K562 (cell line): ENCODE measurements around the gene EMD. TPM values are rescaled to one million over a fixed set of nuclear protein-coding genes. Genes with fewer than 3 reads are reported as not detected.

Experiments used
- BDP1 ChIP-seq: IDR thresholded peaks from 3 replicates; pipeline ENCODE4 v1.6.1; 2011; ENCODE audit not compliant: insufficient read length, insufficient read depth
- HMG20A ChIP-seq: fragments of 450-650 bp; formaldehyde crosslinking; conservative IDR thresholded peaks from 2 replicates; pipeline ENCODE4 v1.4.0; 2020; ENCODE audit warnings: mild to moderate bottlenecking, mixed read lengths
- MYC ChIP-seq, 2 experiments: fragments of 250-450 bp in 1 of 2; sonication (Bioruptor Pico) in 1 of 2; IDR thresholded peaks; 2 replicates each; pipeline versions ENCODE4 v1.5.1 to v1.6.1; 2012 to 2021; ENCODE audit warnings: low read depth in 2 of 2, borderline replicate concordance in 1 of 2, improper control_type of control experiment in 1 of 2, low read length in 1 of 2, mild to moderate bottlenecking in 1 of 2, moderate library complexity in 1 of 2
- RBM25 ChIP-seq: fragments of 200-400 bp; formaldehyde crosslinking; IDR thresholded peaks from 2 replicates; pipeline ENCODE4 v1.6.1; 2018; ENCODE audit warnings: low read length, low read depth, moderate library complexity; ENCODE audit not compliant: severe bottlenecking
- SMARCA5 ChIP-seq: fragments of 450-650 bp; IDR thresholded peaks from 2 replicates; pipeline ENCODE4 v1.6.1; 2016
- TAF1 ChIP-seq: IDR thresholded peaks from 2 replicates; pipeline ENCODE4 v1.6.1; 2011; ENCODE audit warnings: mild to moderate bottlenecking, low read length, moderate library complexity; ENCODE audit not compliant: insufficient read depth, control insufficient read depth, severe bottlenecking; ENCODE audit errors: extremely low read depth
- ZNF175 ChIP-seq: fragments of 200-800 bp; sonication (Bioruptor generic); IDR thresholded peaks from 2 replicates; pipeline ENCODE4 v1.6.1; 2016; ENCODE audit warnings: low read depth, mild to moderate bottlenecking, missing genetic modification characterization, missing compliant biosample characterization
- ZNF239 ChIP-seq: fragments of 250-450 bp; sonication (Bioruptor Pico); IDR thresholded peaks from 2 replicates; pipeline ENCODE4 v1.4.0; 2020; ENCODE audit warnings: mild to moderate bottlenecking
- ZNF318 ChIP-seq, 2 experiments: fragments of 450-650 bp; IDR thresholded peaks; 2 replicates each; pipeline ENCODE4 v1.6.1; 2016; ENCODE audit warnings: mild to moderate bottlenecking in 2 of 2, borderline replicate concordance in 1 of 2, low read depth in 1 of 2, moderate library complexity in 1 of 2
- polyA plus RNA-seq, 8 experiments: library from polyadenylated mRNA; depleted of rRNA in 4 of 8; stranded (reverse) in 5 of 8; unstranded in 3 of 8; fragments of >200 nt; fragmentation: Nextera tagmentation in 2 of 8; fragmentation: Illumina TruSeq in 1 of 8; extraction: Ambion mirVana in 2 of 8; extraction: Trizol in 1 of 8; gene quantifications; 2 replicates each; pipeline versions ENCODE4 v1.2.1 to v1.2.3, GENCODE V29; 2011 to 2014; ENCODE audit warnings: inconsistent platforms in 1 of 8, missing spikeins in 1 of 8
- total RNA-seq, 7 experiments: library from RNA; depleted of rRNA in 6 of 7; stranded (reverse); fragments of >200 nt in 6 of 7; fragmentation: Illumina TruSeq in 2 of 7; extraction: Trizol in 2 of 7; gene quantifications; 2 replicates each; pipeline versions ENCODE4 v1.2.1 to v1.2.3, GENCODE V29; 2011 to 2021; ENCODE audit warnings: low replicate concordance in 1 of 7
- TF ChIP-seq, protein P1 (sequence below), 2 experiments: fragments of 450-650 bp; IDR thresholded peaks; 2 replicates each; pipeline ENCODE4 v1.6.1; 2018; ENCODE audit warnings: mild to moderate bottlenecking in 2 of 2, low read depth in 1 of 2; ENCODE audit not compliant: partially characterized antibody in 2 of 2
- TF ChIP-seq, protein P2 (sequence below): IDR thresholded peaks from 2 replicates; pipeline ENCODE4 v1.6.1; 2012; ENCODE audit warnings: low read depth, low read length, improper control_type of control experiment, borderline replicate concordance

The EMD gene
- total and polyA plus RNA-seq, 9 of the 15 experiments (the other 6 are each of a cell fraction or from before 2014, with no cell fraction given): 2.3 to 206 (median 61.9) TPM

DNA sequence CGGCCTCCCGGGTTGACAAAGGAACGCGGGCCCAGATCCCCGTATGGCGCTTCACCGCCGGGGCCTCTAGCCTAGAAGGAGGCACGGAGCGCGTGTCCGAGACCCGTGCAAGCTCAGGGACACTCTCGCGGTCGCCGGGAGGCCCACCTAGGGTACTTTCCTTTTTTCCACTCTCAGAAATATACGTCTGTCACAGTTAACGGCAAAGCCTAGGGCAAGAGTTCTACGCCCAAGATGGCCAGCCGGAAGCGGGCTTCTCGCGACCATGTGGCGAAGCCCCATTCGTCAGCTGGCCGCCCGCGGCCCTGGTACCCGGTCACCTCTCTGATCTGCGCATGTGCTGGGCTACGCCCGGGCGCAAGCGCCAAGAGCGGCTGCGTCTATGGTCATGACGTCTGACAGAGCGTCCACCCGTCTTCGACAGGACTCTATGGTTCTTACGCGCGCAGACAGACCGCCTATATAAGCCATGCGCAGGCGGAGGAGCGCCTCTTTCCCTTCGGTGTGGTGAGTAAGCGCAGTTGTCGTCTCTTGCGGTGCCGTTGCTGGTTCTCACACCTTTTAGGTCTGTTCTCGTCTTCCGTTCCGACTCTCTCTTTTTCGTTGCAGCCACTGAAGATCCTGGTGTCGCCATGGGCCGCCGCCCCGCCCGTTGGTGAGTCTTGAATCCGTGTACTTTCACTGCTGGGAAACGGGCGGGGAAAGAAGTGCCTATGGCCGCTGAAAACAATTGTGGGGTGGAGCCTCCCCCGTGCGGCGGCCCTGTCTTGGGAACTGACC lies 19.0 kb downstream of the EMD start, which contains the start of gene RPL10 (continued):
- TF ChIP-seq TAF1: peak; percentile 100
- TF ChIP-seq, protein P1, sequence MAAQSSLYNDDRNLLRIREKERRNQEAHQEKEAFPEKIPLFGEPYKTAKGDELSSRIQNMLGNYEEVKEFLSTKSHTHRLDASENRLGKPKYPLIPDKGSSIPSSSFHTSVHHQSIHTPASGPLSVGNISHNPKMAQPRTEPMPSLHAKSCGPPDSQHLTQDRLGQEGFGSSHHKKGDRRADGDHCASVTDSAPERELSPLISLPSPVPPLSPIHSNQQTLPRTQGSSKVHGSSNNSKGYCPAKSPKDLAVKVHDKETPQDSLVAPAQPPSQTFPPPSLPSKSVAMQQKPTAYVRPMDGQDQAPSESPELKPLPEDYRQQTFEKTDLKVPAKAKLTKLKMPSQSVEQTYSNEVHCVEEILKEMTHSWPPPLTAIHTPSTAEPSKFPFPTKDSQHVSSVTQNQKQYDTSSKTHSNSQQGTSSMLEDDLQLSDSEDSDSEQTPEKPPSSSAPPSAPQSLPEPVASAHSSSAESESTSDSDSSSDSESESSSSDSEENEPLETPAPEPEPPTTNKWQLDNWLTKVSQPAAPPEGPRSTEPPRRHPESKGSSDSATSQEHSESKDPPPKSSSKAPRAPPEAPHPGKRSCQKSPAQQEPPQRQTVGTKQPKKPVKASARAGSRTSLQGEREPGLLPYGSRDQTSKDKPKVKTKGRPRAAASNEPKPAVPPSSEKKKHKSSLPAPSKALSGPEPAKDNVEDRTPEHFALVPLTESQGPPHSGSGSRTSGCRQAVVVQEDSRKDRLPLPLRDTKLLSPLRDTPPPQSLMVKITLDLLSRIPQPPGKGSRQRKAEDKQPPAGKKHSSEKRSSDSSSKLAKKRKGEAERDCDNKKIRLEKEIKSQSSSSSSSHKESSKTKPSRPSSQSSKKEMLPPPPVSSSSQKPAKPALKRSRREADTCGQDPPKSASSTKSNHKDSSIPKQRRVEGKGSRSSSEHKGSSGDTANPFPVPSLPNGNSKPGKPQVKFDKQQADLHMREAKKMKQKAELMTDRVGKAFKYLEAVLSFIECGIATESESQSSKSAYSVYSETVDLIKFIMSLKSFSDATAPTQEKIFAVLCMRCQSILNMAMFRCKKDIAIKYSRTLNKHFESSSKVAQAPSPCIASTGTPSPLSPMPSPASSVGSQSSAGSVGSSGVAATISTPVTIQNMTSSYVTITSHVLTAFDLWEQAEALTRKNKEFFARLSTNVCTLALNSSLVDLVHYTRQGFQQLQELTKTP (IDR thresholded peaks at IDR 0.05; ENCODE audit: low read depth in 1 of 2, partially characterized antibody in 2 of 2): peak; percentile 48 to 69
- TF ChIP-seq BDP1: no peak
- TF ChIP-seq HMG20A (CRISPR knock-in tag): no peak
- no peak; a peak in 2 of 4 replicates for TF ChIP-seq ZNF318 (IDR thresholded peaks at IDR 0.05; ENCODE audit: borderline replicate concordance in 1 of 2, low read depth in 1 of 2)
- peak; percentile 97 for TF ChIP-seq MYC (IDR thresholded peaks at IDR 0.05; ENCODE audit: low read depth, low read length)
- TF ChIP-seq MYC (CRISPR knock-in tag; IDR thresholded peaks at IDR 0.05; ENCODE audit: borderline replicate concordance, low read depth): peak; percentile 96
- no peak for TF ChIP-seq SMARCA5
- TF ChIP-seq, protein P2, sequence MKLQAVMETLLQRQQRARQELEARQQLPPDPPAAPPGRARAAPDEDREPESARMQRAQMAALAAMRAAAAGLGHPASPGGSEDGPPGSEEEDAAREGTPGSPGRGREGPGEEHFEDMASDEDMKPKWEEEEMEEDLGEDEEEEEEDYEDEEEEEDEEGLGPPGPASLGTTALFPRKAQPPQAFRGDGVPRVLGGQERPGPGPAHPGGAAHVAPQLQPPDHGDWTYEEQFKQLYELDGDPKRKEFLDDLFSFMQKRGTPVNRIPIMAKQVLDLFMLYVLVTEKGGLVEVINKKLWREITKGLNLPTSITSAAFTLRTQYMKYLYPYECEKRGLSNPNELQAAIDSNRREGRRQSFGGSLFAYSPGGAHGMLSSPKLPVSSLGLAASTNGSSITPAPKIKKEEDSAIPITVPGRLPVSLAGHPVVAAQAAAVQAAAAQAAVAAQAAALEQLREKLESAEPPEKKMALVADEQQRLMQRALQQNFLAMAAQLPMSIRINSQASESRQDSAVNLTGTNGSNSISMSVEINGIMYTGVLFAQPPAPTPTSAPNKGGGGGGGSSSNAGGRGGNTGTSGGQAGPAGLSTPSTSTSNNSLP: no peak
- no peak for TF ChIP-seq ZNF239 (CRISPR knock-in tag)
- TF ChIP-seq RBM25: no peak
- no peak for TF ChIP-seq ZNF175
